ENCODE data around the gene RPS19. TPM values are rescaled to one million over a fixed set of nuclear protein-coding genes. Genes with fewer than 3 reads are reported as not detected.
A peak's percentile ranks its signal among the peaks of the same experiment; 100 is the strongest.

RPS19 gene
- total RNA-seq, 3 donors from 2014 or later, result 3,437 to 3,718 (median 3,468) TPM

- H3K4me1 Mint-ChIP-seq (ENCODE audit: low read depth), result peaks cover 65% of the 10 kb centered on the region
- DNase-seq (no peak), ATAC-seq (no peak)
- H3K4me3 Mint-ChIP-seq, result peak overlapping the region; percentile 24
- H3K27me3 Mint-ChIP-seq (ENCODE audit: low read depth), result no peaks in the 10 kb centered on the region
- no peaks in the 10 kb centered on the region for H3K9me3 Mint-ChIP-seq
- no peaks in the 10 kb centered on the region for H3K36me3 Mint-ChIP-seq (ENCODE audit: insufficient read depth)
Observed at GRCh38 chr19:41879670-41880328, 19.7 kb downstream of the RPS19 start.

GRCh38 chr19:41880329-41880708 lies 20.3 kb downstream of the RPS19 start:
- Mint-ChIP-seq H3K4me3 (peak overlapping the region; percentile 24), H3K36me3 (ENCODE audit: insufficient read depth) (no peaks in the 10 kb centered on the region), H3K4me1 (ENCODE audit: low read depth) (peaks cover 68% of the 10 kb centered on the region), H3K27me3 (ENCODE audit: low read depth) (no peaks in the 10 kb centered on the region), H3K9me3 (no peaks in the 10 kb centered on the region)
- ATAC-seq, result no peak
- no peak for DNase-seq

- no peaks in the 10 kb centered on the region for H3K9me3 Mint-ChIP-seq
- peaks cover 4% of the 10 kb centered on the region for H3K36me3 Mint-ChIP-seq (ENCODE audit: insufficient read depth)
- ATAC-seq, result peak in 1 of 2 donors; percentile 5
- H3K4me3 Mint-ChIP-seq, result peak within 1 kb of the TSS; percentile 99
- DNase-seq, result peak; percentile 46
- H3K4me1 Mint-ChIP-seq (ENCODE audit: low read depth), result peaks cover 65% of the 10 kb centered on the region
- H3K27me3 Mint-ChIP-seq (ENCODE audit: low read depth), result no peaks in the 10 kb centered on the region
Observed at GRCh38 chr19:41882568-41883462, 22.8 kb downstream of the RPS19 start, which contains the start of gene ARHGEF1. TSS of gene ARHGEF1 (plus strand) at chr19:41883184. CDS start at chr19:41888083, 4,899 bp downstream.

DNA sequence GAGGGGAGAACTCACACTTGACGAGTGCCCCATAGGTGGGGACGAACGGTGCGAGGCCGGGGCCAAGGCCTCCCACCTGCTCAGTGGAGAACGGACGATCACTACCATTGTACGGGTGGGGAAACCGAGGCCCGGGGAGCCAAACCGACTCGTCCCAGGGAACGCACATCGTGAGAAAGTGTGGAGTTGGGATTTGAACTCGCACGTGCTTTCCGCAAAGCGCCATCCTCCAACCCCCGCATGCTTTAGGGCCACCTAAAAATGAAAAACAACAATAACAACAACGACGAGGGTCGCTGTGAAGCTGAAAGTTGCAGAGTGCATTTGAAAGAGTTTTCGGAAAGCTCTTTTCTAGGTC lies 23.4 kb downstream of the RPS19 start:
- Mint-ChIP-seq H3K27me3 (ENCODE audit: low read depth) (no peaks in the 10 kb centered on the region), H3K4me3 (peak overlapping the region; percentile 99), H3K36me3 (ENCODE audit: insufficient read depth) (peaks cover 7% of the 10 kb centered on the region), H3K9me3 (no peaks in the 10 kb centered on the region), H3K4me1 (ENCODE audit: low read depth) (peaks cover 65% of the 10 kb centered on the region)
- DNase-seq (no peak), ATAC-seq (no peak)

- no peaks in the 10 kb centered on the region for H3K27me3 Mint-ChIP-seq (ENCODE audit: low read depth)
- H3K4me1 Mint-ChIP-seq (ENCODE audit: low read depth), result peaks cover 63% of the 10 kb centered on the region
- no peaks in the 10 kb centered on the region for H3K9me3 Mint-ChIP-seq
- H3K4me3 Mint-ChIP-seq, result peak overlapping the region; percentile 99
- peaks cover 10% of the 10 kb centered on the region for H3K36me3 Mint-ChIP-seq (ENCODE audit: insufficient read depth)
- ATAC-seq (peak; percentile 70 to 71), DNase-seq (peak; percentile 83)
Observed at GRCh38 chr19:41883821-41884733, 24.0 kb downstream of the RPS19 start.

GRCh38 chr19:41886761-41887710 lies 27.0 kb downstream of the RPS19 start:
- Mint-ChIP-seq H3K4me1 (ENCODE audit: low read depth) (peaks cover 67% of the 10 kb centered on the region), H3K9me3 (no peaks in the 10 kb centered on the region), H3K4me3 (peak overlapping the region; percentile 99), H3K27me3 (ENCODE audit: low read depth) (no peaks in the 10 kb centered on the region), H3K36me3 (ENCODE audit: insufficient read depth) (peaks cover 22% of the 10 kb centered on the region)
- peak; percentile 44 to 49 for ATAC-seq
- DNase-seq, result peak; percentile 50

DNA sequence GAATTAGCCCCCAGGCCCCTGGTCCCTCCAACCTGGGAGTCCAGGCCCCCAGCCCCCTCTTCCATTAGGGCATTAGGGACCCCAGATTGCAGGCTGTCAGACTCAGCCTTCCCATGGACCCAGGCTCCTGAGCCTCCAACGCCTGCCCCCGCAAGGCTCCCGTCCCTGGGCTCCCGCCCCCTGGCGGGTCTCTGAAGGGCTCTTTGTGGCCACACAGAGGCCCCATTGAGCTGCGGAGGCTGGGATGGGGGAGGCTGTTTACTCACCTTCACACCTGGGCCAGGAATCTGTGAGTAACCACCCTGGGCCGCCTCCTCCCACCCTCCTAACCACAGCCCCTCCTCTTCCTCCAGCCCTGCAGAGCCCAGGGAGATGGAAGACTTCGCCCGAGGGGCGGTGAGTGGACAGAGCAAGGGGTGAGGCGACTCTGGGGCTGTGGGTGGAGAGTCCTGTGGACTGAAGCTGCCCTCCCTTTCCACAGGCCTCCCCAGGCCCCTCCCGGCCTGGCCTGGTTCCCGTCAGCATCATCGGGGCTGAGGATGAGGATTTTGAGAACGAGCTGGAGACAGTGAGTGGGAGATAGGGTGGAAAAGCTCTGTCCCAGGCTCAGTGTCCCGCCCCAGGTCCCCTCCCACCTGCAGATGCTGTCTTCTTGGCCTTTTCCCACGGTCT lies 27.8 kb downstream of the RPS19 start:
- Mint-ChIP-seq H3K36me3 (ENCODE audit: insufficient read depth) (peaks cover 23% of the 10 kb centered on the region), H3K27me3 (ENCODE audit: low read depth) (no peaks in the 10 kb centered on the region), H3K4me1 (ENCODE audit: low read depth) (peaks cover 68% of the 10 kb centered on the region), H3K4me3 (peak overlapping the region; percentile 99), H3K9me3 (no peaks in the 10 kb centered on the region)
- ATAC-seq (peak; percentile 59 to 63), DNase-seq (peak; percentile 89)

DNA sequence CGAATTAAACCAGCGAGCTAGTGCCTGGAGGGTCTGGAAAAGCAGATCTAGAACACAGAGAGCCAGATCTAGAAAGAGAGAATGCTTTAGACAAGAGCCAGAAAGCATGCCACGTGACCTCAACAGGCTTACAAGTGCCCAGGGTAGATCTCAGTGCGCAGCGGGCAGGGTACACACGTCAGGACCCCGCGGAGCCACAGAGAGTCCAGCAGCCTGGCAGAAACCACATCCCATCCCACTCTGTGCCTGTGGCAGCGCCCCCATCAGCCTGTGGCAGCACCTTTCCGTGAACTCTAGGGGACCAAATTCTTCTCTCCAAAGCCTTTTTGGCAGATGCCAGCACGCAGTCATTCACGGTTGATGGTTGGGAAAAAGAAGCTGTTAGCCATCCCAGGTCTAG lies 28.9 kb downstream of the RPS19 start:
- DNase-seq, result no peak
- peak overlapping the region; percentile 99 for H3K4me3 Mint-ChIP-seq

DNA sequence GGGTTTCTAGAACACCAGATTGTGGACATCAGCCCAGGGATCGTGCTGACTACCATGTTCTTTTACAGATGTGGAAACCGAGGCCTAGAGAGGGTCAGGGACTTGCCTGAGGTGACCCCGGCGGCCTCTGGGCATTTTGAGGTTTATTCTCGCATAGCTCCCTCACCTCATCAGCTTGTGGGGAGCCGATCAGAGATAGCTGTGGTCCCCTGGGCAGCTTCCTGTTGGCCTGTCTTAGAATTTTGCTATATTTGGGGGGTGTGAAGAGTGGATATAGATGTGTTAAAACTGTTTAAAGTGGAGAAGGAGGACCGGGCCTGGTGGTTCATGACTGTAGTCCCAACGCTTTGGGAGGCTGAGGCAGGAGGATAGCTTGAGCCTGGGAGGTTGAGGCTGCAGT lies 29.8 kb downstream of the RPS19 start:
- H3K36me3 Mint-ChIP-seq (ENCODE audit: insufficient read depth), result peaks cover 25% of the 10 kb centered on the region
- no peaks in the 10 kb centered on the region for H3K27me3 Mint-ChIP-seq (ENCODE audit: low read depth)
- peak overlapping the region; percentile 99 for H3K4me3 Mint-ChIP-seq
- H3K9me3 Mint-ChIP-seq, result no peaks in the 10 kb centered on the region
- no peak for DNase-seq
- peaks cover 75% of the 10 kb centered on the region for H3K4me1 Mint-ChIP-seq (ENCODE audit: low read depth)
- ATAC-seq, result no peak

More for the DNA sequence above, 28.9 kb downstream of the RPS19 start:
- no peaks in the 10 kb centered on the region for H3K9me3 Mint-ChIP-seq
- no peaks in the 10 kb centered on the region for H3K27me3 Mint-ChIP-seq (ENCODE audit: low read depth)
- H3K4me1 Mint-ChIP-seq (ENCODE audit: low read depth), result peaks cover 71% of the 10 kb centered on the region
- H3K36me3 Mint-ChIP-seq (ENCODE audit: insufficient read depth), result peaks cover 25% of the 10 kb centered on the region
- no peak for ATAC-seq

- Mint-ChIP-seq H3K4me1 (ENCODE audit: low read depth) (peaks cover 74% of the 10 kb centered on the region), H3K4me3 (no peak overlapping the region), H3K36me3 (ENCODE audit: insufficient read depth) (peaks cover 31% of the 10 kb centered on the region), H3K27me3 (ENCODE audit: low read depth) (no peaks in the 10 kb centered on the region), H3K9me3 (no peaks in the 10 kb centered on the region)
- ATAC-seq (no peak), DNase-seq (no peak)
Observed at GRCh38 chr19:41890936-41891335, 30.9 kb downstream of the RPS19 start.

GRCh38 chr19:41892173-41892902 lies 32.3 kb downstream of the RPS19 start:
- DNase-seq, result no peak
- peaks cover 65% of the 10 kb centered on the region for H3K4me1 Mint-ChIP-seq (ENCODE audit: low read depth)
- ATAC-seq, result no peak
- no peaks in the 10 kb centered on the region for H3K27me3 Mint-ChIP-seq (ENCODE audit: low read depth)
- no peak overlapping the region for H3K4me3 Mint-ChIP-seq
- no peaks in the 10 kb centered on the region for H3K9me3 Mint-ChIP-seq
- peaks cover 27% of the 10 kb centered on the region for H3K36me3 Mint-ChIP-seq (ENCODE audit: insufficient read depth)

DNA sequence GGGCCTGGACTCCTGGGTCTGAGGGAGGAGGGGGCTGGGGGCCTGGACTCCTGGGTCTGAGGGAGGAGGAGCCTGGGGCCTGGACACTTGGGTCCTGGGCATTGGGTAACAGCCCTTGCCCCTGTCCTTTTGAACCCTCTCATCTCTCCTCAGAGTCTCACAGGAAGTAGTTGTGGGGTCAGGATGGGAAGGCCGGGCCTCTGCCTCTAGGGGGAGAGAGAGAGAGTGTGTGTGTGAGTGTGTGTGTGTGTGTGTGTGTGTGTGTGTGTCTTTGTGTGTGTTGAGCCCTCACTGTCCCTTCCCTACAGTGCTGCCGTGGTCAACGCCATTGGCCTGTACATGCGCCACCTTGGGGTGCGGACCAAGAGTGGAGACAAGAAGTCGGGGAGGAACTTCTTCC lies 33.8 kb downstream of the RPS19 start:
- H3K9me3 Mint-ChIP-seq, result no peaks in the 10 kb centered on the region
- H3K36me3 Mint-ChIP-seq (ENCODE audit: insufficient read depth), result peaks cover 31% of the 10 kb centered on the region
- H3K4me1 Mint-ChIP-seq (ENCODE audit: low read depth), result peaks cover 64% of the 10 kb centered on the region
- no peaks in the 10 kb centered on the region for H3K27me3 Mint-ChIP-seq (ENCODE audit: low read depth)
- DNase-seq (no peak), ATAC-seq (peak in 1 of 2 donors; percentile 47)
- no peak overlapping the region for H3K4me3 Mint-ChIP-seq

All from activated T-cell treated with anti-CD3 and anti-CD28 coated beads, Interleukin-2, amount 50 U/mL, for 4 hours (primary cell).